ENCODE measurements around the gene SERINC5.
"Not testable (repeated sequence)": the region's sequence is repeated elsewhere in the genome, so short reads cannot be mapped to it uniquely, and the experiment has no call there.

- TF ChIP-seq EZH2 (IDR thresholded peaks at IDR 0.05; ENCODE audit: insufficient read depth, poor library complexity, severe bottlenecking); EZH2phosphoT487 (IDR thresholded peaks at IDR 0.05; ENCODE audit: insufficient read depth, low read depth): not testable (repeated sequence)
These were observed 164.1 kb downstream of the SERINC5 start for GRCh38 chr5:80091792-80092192.
